Astrocyte (in vitro differentiated cells and primary cell): Measurements from ENCODE around the gene DGKH. TPM values are rescaled to one million over a fixed set of nuclear protein-coding genes. Genes with fewer than 3 reads are reported as not detected.

ENCODE experiments used
- DNase-seq: peaks from one replicate; pipeline ENCODE4 v3.0.0-alpha.2; 2010; ENCODE audit warnings: low read depth
- FAIRE-seq: peaks from 2 replicates; lab custom pipeline; 2011; peaks lifted over from hg19 to GRCh38; lab: Jason Lieb, UNC
- H2AFZ ChIP-seq: 2 replicates; pipeline ENCODE4 v1.6.0; 2012; ENCODE audit warnings: low read depth, low read length, inconsistent platforms
- H3K27ac ChIP-seq: 2 replicates; pipeline ENCODE4 v1.5.1; 2011; ENCODE audit warnings: low read depth, low read length, inconsistent platforms
- H3K27me3 ChIP-seq: 2 replicates; pipeline ENCODE4 v1.6.0; 2011; ENCODE audit warnings: low read length, inconsistent platforms; ENCODE audit not compliant: insufficient read depth
- H3K36me3 ChIP-seq: 2 replicates; pipeline ENCODE4 v1.5.1; 2011; ENCODE audit warnings: low read length, inconsistent platforms; ENCODE audit not compliant: insufficient read depth
- H3K4me1 ChIP-seq: 2 replicates; pipeline ENCODE4 v1.5.1; 2011; ENCODE audit warnings: low read length, inconsistent platforms; ENCODE audit not compliant: insufficient read depth
- H3K4me2 ChIP-seq: 2 replicates; pipeline ENCODE4 v1.6.0; 2012; ENCODE audit warnings: low read length, inconsistent platforms
- H3K4me3 ChIP-seq: 2 replicates; pipeline ENCODE4 v1.5.1; 2011; ENCODE audit warnings: low read depth, mild to moderate bottlenecking, low read length, inconsistent platforms; ENCODE audit not compliant: insufficient read depth
- H3K79me2 ChIP-seq: 2 replicates; pipeline ENCODE4 v1.6.0; 2012; ENCODE audit warnings: mild to moderate bottlenecking, low read length, inconsistent platforms; ENCODE audit not compliant: insufficient read depth
- H3K9ac ChIP-seq: 2 replicates; pipeline ENCODE4 v1.6.0; 2012; ENCODE audit warnings: mild to moderate bottlenecking, low read length, inconsistent platforms
- H3K9me3 ChIP-seq: 2 replicates; pipeline ENCODE4 v1.5.1; 2012; ENCODE audit warnings: low read depth, mild to moderate bottlenecking, low read length, inconsistent platforms; ENCODE audit not compliant: insufficient read depth
- H4K20me1 ChIP-seq: 2 replicates; pipeline ENCODE4 v1.6.0; 2012; ENCODE audit warnings: low read length, inconsistent platforms; ENCODE audit not compliant: insufficient read depth
- H3K27ac Mint-ChIP-seq: one replicate; pipeline ENCODE4 v1.8.0; 2021; ENCODE audit warnings: mild to moderate bottlenecking, mixed read lengths; ENCODE audit not compliant: unreplicated experiment
- H3K27me3 Mint-ChIP-seq: one replicate; pipeline ENCODE4 v1.8.0; 2021; ENCODE audit warnings: low read depth, mixed read lengths; ENCODE audit not compliant: unreplicated experiment
- H3K36me3 Mint-ChIP-seq: one replicate; pipeline ENCODE4 v1.8.0; 2021; ENCODE audit warnings: low read depth, mixed read lengths; ENCODE audit not compliant: unreplicated experiment
- H3K4me1 Mint-ChIP-seq: one replicate; pipeline ENCODE4 v1.8.0; 2021; ENCODE audit warnings: low read depth, mixed read lengths; ENCODE audit not compliant: unreplicated experiment
- H3K4me3 Mint-ChIP-seq: one replicate; pipeline ENCODE4 v1.8.0; 2021; ENCODE audit warnings: mild to moderate bottlenecking, moderate library complexity, mixed read lengths; ENCODE audit not compliant: unreplicated experiment
- H3K9me3 Mint-ChIP-seq: one replicate; pipeline ENCODE4 v1.8.0; 2021; ENCODE audit warnings: mild to moderate bottlenecking, mixed read lengths; ENCODE audit not compliant: unreplicated experiment
- EZH2 ChIP-seq: IDR thresholded peaks from 2 replicates; pipeline ENCODE4 v1.6.1; 2012; ENCODE audit warnings: mild to moderate bottlenecking, low read length, inconsistent platforms; ENCODE audit not compliant: insufficient read depth
- total RNA-seq: library from RNA; stranded (reverse); gene quantifications from 2 replicates; pipeline ENCODE4 v1.2.1, GENCODE V29; 2021
- TF ChIP-seq, protein P1 (sequence below): IDR thresholded peaks from 2 replicates; pipeline ENCODE4 v1.5.1; 2011; ENCODE audit warnings: low read depth, mild to moderate bottlenecking, inconsistent platforms, low read length, moderate library complexity; ENCODE audit not compliant: insufficient read depth

Gene DGKH
- total RNA-seq, 1 donor from 2014 or later = 16.4 TPM

DNA sequence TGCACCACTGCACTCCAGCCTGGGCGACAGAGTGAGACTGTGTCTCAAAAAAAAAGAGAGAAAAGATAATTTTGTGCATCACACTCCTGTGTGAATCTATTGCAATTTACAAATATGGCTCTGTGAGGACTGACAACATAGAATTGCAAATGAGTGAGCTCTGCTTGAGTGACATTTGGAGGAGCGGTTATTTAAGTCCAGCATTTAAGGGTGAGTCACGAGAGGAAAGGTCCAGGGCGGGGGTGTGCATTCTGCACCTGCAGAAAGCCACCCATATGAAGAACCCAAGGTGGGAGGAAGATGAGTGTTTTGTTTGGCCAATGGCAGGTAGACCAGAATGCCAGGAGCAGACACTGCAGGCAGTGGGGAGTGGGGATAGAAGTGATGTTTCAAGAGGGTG lies 58.5 kb downstream of the DGKH start:
- Histone ChIP-seq H3K4me3 (no peak overlapping the region), H3K9me3 (no peaks in the 10 kb centered on the region), H3K9ac (no peak overlapping the region), H3K4me2 (no peak overlapping the region), H4K20me1 (peaks cover 13% of the 10 kb centered on the region), H3K27ac (no peak overlapping the region), H3K27me3 (no peaks in the 10 kb centered on the region), H3K4me1 (peaks cover 31% of the 10 kb centered on the region), H3K79me2 (peaks cover 17% of the 10 kb centered on the region), H3K36me3 (no peaks in the 10 kb centered on the region), H2AFZ (no peak overlapping the region)
- FAIRE-seq (no peak), DNase-seq (no peak)
- H3K36me3 Mint-ChIP-seq = peaks cover 2% of the 10 kb centered on the region
- no peak overlapping the region for H3K4me3 Mint-ChIP-seq
- no peaks in the 10 kb centered on the region for H3K27me3 Mint-ChIP-seq
- peak overlapping the region; percentile 9 for H3K27ac Mint-ChIP-seq
- TF ChIP-seq, protein P1, sequence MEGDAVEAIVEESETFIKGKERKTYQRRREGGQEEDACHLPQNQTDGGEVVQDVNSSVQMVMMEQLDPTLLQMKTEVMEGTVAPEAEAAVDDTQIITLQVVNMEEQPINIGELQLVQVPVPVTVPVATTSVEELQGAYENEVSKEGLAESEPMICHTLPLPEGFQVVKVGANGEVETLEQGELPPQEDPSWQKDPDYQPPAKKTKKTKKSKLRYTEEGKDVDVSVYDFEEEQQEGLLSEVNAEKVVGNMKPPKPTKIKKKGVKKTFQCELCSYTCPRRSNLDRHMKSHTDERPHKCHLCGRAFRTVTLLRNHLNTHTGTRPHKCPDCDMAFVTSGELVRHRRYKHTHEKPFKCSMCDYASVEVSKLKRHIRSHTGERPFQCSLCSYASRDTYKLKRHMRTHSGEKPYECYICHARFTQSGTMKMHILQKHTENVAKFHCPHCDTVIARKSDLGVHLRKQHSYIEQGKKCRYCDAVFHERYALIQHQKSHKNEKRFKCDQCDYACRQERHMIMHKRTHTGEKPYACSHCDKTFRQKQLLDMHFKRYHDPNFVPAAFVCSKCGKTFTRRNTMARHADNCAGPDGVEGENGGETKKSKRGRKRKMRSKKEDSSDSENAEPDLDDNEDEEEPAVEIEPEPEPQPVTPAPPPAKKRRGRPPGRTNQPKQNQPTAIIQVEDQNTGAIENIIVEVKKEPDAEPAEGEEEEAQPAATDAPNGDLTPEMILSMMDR = no peak
- no peak for TF ChIP-seq EZH2
- peaks cover 40% of the 10 kb centered on the region for H3K4me1 Mint-ChIP-seq
- H3K9me3 Mint-ChIP-seq = no peaks in the 10 kb centered on the region

DNA sequence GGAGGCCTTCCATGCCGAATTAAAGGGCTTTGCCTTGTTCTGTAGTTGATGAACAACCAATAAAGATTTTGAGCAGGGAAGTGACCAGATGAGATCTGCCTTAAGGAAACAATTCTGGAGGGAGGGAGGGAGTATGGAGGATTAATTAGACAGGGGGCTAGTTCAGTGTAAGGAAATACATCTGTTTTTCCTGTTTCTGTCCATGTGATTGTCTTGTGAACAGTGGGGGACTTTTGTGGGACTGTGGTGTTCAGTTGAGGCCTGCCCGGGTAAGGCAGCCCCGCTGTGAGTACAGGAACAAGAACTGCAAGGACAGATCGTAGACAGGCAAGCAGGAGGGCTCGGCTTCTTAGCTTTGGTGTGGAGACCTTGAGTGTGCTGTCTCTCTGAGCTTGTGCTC lies 59.0 kb downstream of the DGKH start:
- FAIRE-seq = no peak
- no peak overlapping the region for H3K27ac Mint-ChIP-seq
- DNase-seq = no peak
- H3K27me3 Mint-ChIP-seq = no peaks in the 10 kb centered on the region
- H4K20me1 ChIP-seq = peaks cover 11% of the 10 kb centered on the region
- peaks cover 2% of the 10 kb centered on the region for H3K36me3 Mint-ChIP-seq
- H3K4me1 Mint-ChIP-seq = peaks cover 39% of the 10 kb centered on the region
- H2AFZ ChIP-seq = no peak overlapping the region
- H3K27me3 ChIP-seq = no peaks in the 10 kb centered on the region
- H3K4me3 Mint-ChIP-seq = no peak overlapping the region
- H3K79me2 ChIP-seq = peaks cover 17% of the 10 kb centered on the region
- H3K9me3 Mint-ChIP-seq = no peaks in the 10 kb centered on the region
- no peak overlapping the region for H3K27ac ChIP-seq
- no peaks in the 10 kb centered on the region for H3K9me3 ChIP-seq
- H3K4me1 ChIP-seq = peaks cover 27% of the 10 kb centered on the region
- H3K36me3 ChIP-seq = no peaks in the 10 kb centered on the region
- no peak overlapping the region for H3K9ac ChIP-seq
- H3K4me2 ChIP-seq = no peak overlapping the region
- no peak overlapping the region for H3K4me3 ChIP-seq
- TF ChIP-seq EZH2 = no peak
- TF ChIP-seq, protein P1 = no peak

DNA sequence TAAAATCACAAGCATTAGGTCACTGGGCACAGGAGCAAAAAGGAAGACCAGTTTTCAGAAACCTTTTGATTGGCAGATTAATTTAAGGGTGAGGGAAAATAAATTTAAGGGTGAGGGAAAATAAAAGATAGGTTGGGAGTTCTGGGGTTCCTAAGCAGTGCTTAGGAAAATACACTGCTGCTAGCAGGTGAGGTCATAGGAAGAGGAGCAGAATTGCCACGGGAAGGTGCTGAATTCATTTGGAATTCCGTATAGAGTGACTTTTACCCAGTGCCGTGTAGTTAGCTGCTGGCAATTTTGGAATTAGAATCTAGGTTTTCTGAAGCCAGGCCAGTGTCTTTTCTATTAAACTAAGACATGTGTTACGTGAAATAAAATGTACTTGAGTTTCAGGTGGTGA lies 59.8 kb downstream of the DGKH start:
- no peaks in the 10 kb centered on the region for H3K27me3 ChIP-seq
- no peak overlapping the region for H3K27ac Mint-ChIP-seq
- no peak overlapping the region for H3K4me2 ChIP-seq
- no peak overlapping the region for H3K4me3 Mint-ChIP-seq
- H3K36me3 Mint-ChIP-seq = peaks cover 2% of the 10 kb centered on the region
- peaks cover 31% of the 10 kb centered on the region for H3K4me1 Mint-ChIP-seq
- H2AFZ ChIP-seq = no peak overlapping the region
- H3K27ac ChIP-seq = no peak overlapping the region
- FAIRE-seq = no peak
- TF ChIP-seq EZH2 = no peak
- TF ChIP-seq, protein P1 = no peak
- H4K20me1 ChIP-seq = peaks cover 10% of the 10 kb centered on the region
- H3K79me2 ChIP-seq = peaks cover 22% of the 10 kb centered on the region
- no peaks in the 10 kb centered on the region for H3K9me3 ChIP-seq
- H3K36me3 ChIP-seq = no peaks in the 10 kb centered on the region
- H3K9ac ChIP-seq = no peak overlapping the region
- H3K4me1 ChIP-seq = peaks cover 27% of the 10 kb centered on the region
- H3K9me3 Mint-ChIP-seq = no peaks in the 10 kb centered on the region
- H3K27me3 Mint-ChIP-seq = no peaks in the 10 kb centered on the region
- H3K4me3 ChIP-seq = no peak overlapping the region
- no peak for DNase-seq
